Mesenchymal stem cell (in vitro differentiated cells and primary cell): ENCODE results near the gene GALNT8.

Source experiments
- DNase-seq: peaks from one replicate; pipeline ENCODE4 v3.0.0-alpha.2; 2013
- H2AFZ ChIP-seq: one replicate; pipeline ENCODE4 v1.6.1; 2013; ENCODE audit warnings: low read depth, mild to moderate bottlenecking, control low read depth, inconsistent platforms, low read length, moderate library complexity
- H2AK5ac ChIP-seq: 2 replicates; pipeline ENCODE4 v1.6.1; 2013; ENCODE audit warnings: low read length, moderate library complexity, mild to moderate bottlenecking, inconsistent platforms; ENCODE audit not compliant: severe bottlenecking
- H2BK120ac ChIP-seq: one replicate; pipeline ENCODE4 v1.6.1; 2013; ENCODE audit warnings: low read depth, mild to moderate bottlenecking, inconsistent platforms, low read length, moderate library complexity
- H2BK12ac ChIP-seq, 2 experiments: one replicate each; pipeline ENCODE4 v1.6.1; 2013; ENCODE audit warnings: inconsistent platforms in 2 of 2, low read length in 2 of 2, mild to moderate bottlenecking in 2 of 2, moderate library complexity in 2 of 2, control low read depth in 1 of 2
- H2BK15ac ChIP-seq: one replicate; pipeline ENCODE4 v1.6.1; 2013; ENCODE audit warnings: mild to moderate bottlenecking, low read depth, inconsistent platforms; ENCODE audit not compliant: poor library complexity, severe bottlenecking
- H2BK5ac ChIP-seq: 2 replicates; pipeline ENCODE4 v1.6.1; 2013; ENCODE audit warnings: low read depth, mild to moderate bottlenecking, low read length, control low read depth, inconsistent platforms; ENCODE audit not compliant: poor library complexity, severe bottlenecking
- H3K14ac ChIP-seq, 2 experiments: one replicate each; pipeline ENCODE4 v1.6.1; 2013; ENCODE audit warnings: inconsistent platforms in 2 of 2, low read length in 2 of 2, control low read depth in 1 of 2, mild to moderate bottlenecking in 1 of 2, moderate library complexity in 1 of 2
- H3K18ac ChIP-seq, 2 experiments: one replicate each; pipeline ENCODE4 v1.6.1; 2013; ENCODE audit warnings: inconsistent platforms in 2 of 2, low read length in 2 of 2, control low read depth in 1 of 2, low read depth in 1 of 2, mild to moderate bottlenecking in 1 of 2
- H3K23ac ChIP-seq, 2 experiments: one replicate each; pipeline ENCODE4 v1.6.1; 2013; ENCODE audit warnings: inconsistent platforms in 2 of 2, low read length in 2 of 2, mild to moderate bottlenecking in 2 of 2, moderate library complexity in 2 of 2, control low read depth in 1 of 2
- H3K27ac ChIP-seq: 2 replicates; pipeline ENCODE4 v1.5.1; 2013; ENCODE audit warnings: mild to moderate bottlenecking, moderate library complexity, low read length, control low read depth, inconsistent platforms; ENCODE audit not compliant: poor library complexity, severe bottlenecking
- H3K27me3 ChIP-seq, 2 experiments: 2 replicates each; pipeline versions ENCODE4 v1.6.1 to v1.7.0; 2013; ENCODE audit warnings: low read length in 2 of 2, mild to moderate bottlenecking in 2 of 2, moderate library complexity in 2 of 2, control low read depth in 1 of 2, inconsistent platforms in 1 of 2; ENCODE audit not compliant: control insufficient read depth in 1 of 2, insufficient read depth in 1 of 2
- H3K36me3 ChIP-seq, 2 experiments: 2 replicates each; pipeline versions ENCODE4 v1.6.1 to v1.7.0; 2013; ENCODE audit warnings: low read length in 2 of 2, control low read depth in 1 of 2, inconsistent platforms in 1 of 2, low read depth in 1 of 2, mild to moderate bottlenecking in 1 of 2; ENCODE audit not compliant: insufficient read depth in 2 of 2, control insufficient read depth in 1 of 2
- H3K4ac ChIP-seq, 2 experiments: one replicate each; pipeline ENCODE4 v1.6.1; 2013; ENCODE audit warnings: inconsistent platforms in 2 of 2, low read length in 2 of 2, mild to moderate bottlenecking in 2 of 2, moderate library complexity in 2 of 2, control low read depth in 1 of 2, low read depth in 1 of 2
- H3K4me1 ChIP-seq: 2 replicates; pipeline ENCODE4 v1.6.1; 2013; ENCODE audit warnings: low read depth, low read length, control low read depth; ENCODE audit not compliant: control insufficient read depth, insufficient read depth
- H3K4me2 ChIP-seq: 2 replicates; pipeline ENCODE4 v1.6.1; 2013; ENCODE audit warnings: low read length, mild to moderate bottlenecking, inconsistent platforms; ENCODE audit not compliant: poor library complexity, severe bottlenecking
- H3K4me3 ChIP-seq, 2 experiments: 2 replicates each; pipeline versions ENCODE4 v1.5.1 to v1.7.0; 2013; ENCODE audit warnings: low read length in 2 of 2, mild to moderate bottlenecking in 2 of 2, control low read depth in 1 of 2, low read depth in 1 of 2; ENCODE audit not compliant: insufficient read depth in 1 of 2
- H3K79me1 ChIP-seq: replicated peaks from 2 replicates; pipeline ENCODE4 v1.6.1; 2013; ENCODE audit warnings: mild to moderate bottlenecking, control low read depth, low read length, inconsistent platforms; ENCODE audit not compliant: poor library complexity, severe bottlenecking
- H3K9ac ChIP-seq: 2 replicates; pipeline ENCODE4 v1.7.0; 2013; ENCODE audit warnings: mild to moderate bottlenecking, low read length, moderate library complexity
- H3K9me3 ChIP-seq: 2 replicates; pipeline ENCODE4 v1.7.0; 2013; ENCODE audit warnings: mild to moderate bottlenecking, low read length; ENCODE audit not compliant: control insufficient read depth
- H4K8ac ChIP-seq: one replicate; pipeline ENCODE4 v1.6.1; 2013; ENCODE audit warnings: inconsistent platforms, mild to moderate bottlenecking, low read length, moderate library complexity
- H4K91ac ChIP-seq: one replicate; pipeline ENCODE4 v1.6.1; 2013; ENCODE audit warnings: mild to moderate bottlenecking, low read length, inconsistent platforms
- WGBS: methylation state at CpG from one replicate; pipeline ENCODE4 v1.1.7; 2013; ENCODE audit warnings: mixed read lengths; 5-methylcytosine and 5-hydroxymethylcytosine counted together

Gene GALNT8

DNA sequence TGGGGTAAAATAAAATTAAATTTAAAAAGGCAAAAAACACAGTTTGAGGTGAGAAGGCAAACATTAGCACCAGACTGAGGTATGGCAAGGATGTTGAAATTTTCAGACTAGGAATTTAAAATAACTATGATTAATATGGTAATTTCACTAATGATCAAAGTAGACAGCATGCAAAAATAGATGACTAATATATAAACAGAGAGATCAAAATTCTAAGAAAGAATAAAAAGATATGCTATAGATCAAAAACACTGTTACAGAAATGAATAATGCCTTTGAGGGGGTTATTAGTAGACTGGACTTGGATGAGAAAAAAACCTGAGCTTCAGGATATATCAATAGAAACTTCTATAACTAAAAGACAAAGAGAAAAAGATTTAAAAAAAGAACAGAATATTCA, 14.4 kb upstream of the GALNT8 start:
- H3K4me2 ChIP-seq = no peak overlapping the region
- no peak overlapping the region for H3K4ac ChIP-seq
- H3K4me1 ChIP-seq = no peaks in the 10 kb centered on the region
- no peaks in the 10 kb centered on the region for H3K36me3 ChIP-seq
- H3K4me3 ChIP-seq = no peak overlapping the region
- no peak for DNase-seq
- H2BK12ac ChIP-seq = no peak overlapping the region
- H3K9me3 ChIP-seq = no peaks in the 10 kb centered on the region
- H4K8ac ChIP-seq = no peak overlapping the region
- no peak overlapping the region for H2BK15ac ChIP-seq
- no peak overlapping the region for H4K91ac ChIP-seq
- no peaks in the 10 kb centered on the region for H3K79me1 ChIP-seq
- no peak overlapping the region for H3K27ac ChIP-seq
- H2AFZ ChIP-seq = no peak overlapping the region
- no peak overlapping the region for H3K14ac ChIP-seq
- no peak overlapping the region for H3K9ac ChIP-seq
- no peak overlapping the region for H3K18ac ChIP-seq
- H2BK120ac ChIP-seq = no peak overlapping the region
- no peak overlapping the region for H2BK5ac ChIP-seq
- no peak overlapping the region for H2AK5ac ChIP-seq
- no peaks in the 10 kb centered on the region for H3K27me3 ChIP-seq
- H3K23ac ChIP-seq = no peak overlapping the region

DNA sequence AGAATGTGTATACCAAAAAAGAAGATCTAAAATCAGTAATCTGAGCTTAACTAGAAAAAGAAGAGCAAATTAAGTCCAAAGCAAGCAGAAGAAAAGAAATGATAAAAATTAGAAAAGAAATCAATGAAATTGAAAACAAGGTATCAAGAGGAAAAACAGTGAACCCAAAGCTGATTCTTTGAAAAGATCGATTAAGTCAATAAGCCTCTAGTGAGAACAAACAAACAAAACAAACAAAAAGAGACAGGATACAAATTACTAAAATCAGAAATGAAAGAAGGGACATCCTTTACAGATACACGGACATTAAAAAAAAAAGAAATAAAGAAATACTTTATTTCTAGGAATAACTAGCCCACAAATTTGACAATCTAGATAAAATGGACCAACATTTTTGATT, 12.9 kb upstream of the GALNT8 start:
- H2BK5ac ChIP-seq = no peak overlapping the region
- H3K23ac ChIP-seq = no peak overlapping the region

DNA sequence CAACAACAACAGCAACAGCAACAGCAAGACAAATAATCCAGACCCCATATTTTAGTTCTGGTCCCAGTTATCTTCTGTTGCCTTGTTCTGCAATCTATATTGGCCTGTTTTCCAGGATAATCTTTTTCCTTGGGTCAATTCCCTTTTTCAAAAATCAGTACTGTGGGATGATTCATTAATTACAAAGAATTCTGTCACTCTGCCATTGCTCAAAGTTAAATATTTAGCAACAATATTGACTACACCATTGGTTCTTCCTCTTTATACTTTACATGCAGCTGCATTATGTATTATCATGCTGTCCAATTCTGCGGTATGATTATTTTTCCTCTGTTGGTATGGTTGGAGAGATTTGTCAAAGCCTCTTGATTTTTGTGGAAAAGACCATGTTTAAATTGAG, 10.1 kb upstream of the GALNT8 start:
- H3K36me3 ChIP-seq = no peaks in the 10 kb centered on the region
- H2BK15ac ChIP-seq = no peak overlapping the region
- H2AK5ac ChIP-seq = no peak overlapping the region
- no peak overlapping the region for H2BK120ac ChIP-seq
- no CpG with 5 or more reads among the region's 1 CpG for WGBS
- no peaks in the 10 kb centered on the region for H3K4me1 ChIP-seq
- no peak overlapping the region for H4K8ac ChIP-seq
- no peak overlapping the region for H3K9ac ChIP-seq
- H3K27me3 ChIP-seq = no peaks in the 10 kb centered on the region
- H3K27ac ChIP-seq = no peak overlapping the region
- H4K91ac ChIP-seq = no peak overlapping the region
- no peak overlapping the region for H3K23ac ChIP-seq
- no peak overlapping the region for H3K4me3 ChIP-seq
- H3K4ac ChIP-seq = no peak overlapping the region
- no peak overlapping the region for H2BK5ac ChIP-seq
- no peaks in the 10 kb centered on the region for H3K9me3 ChIP-seq
- no peaks in the 10 kb centered on the region for H3K79me1 ChIP-seq
- no peak overlapping the region for H3K4me2 ChIP-seq
- H3K14ac ChIP-seq = no peak overlapping the region
- H3K18ac ChIP-seq = no peak overlapping the region
- no peak for DNase-seq
- H2AFZ ChIP-seq = no peak overlapping the region
- H2BK12ac ChIP-seq = no peak overlapping the region

More for the DNA sequence above, 12.9 kb upstream of the GALNT8 start:
- H3K36me3 ChIP-seq = no peaks in the 10 kb centered on the region
- H2AK5ac ChIP-seq = no peak overlapping the region
- no peak overlapping the region for H3K9ac ChIP-seq
- no peaks in the 10 kb centered on the region for H3K4me1 ChIP-seq
- H2BK15ac ChIP-seq = no peak overlapping the region
- no peak overlapping the region for H4K91ac ChIP-seq
- H3K4me2 ChIP-seq = no peak overlapping the region
- H4K8ac ChIP-seq = no peak overlapping the region
- 100% methylated on average over 1 of the region's 2 CpGs for WGBS
- H3K27ac ChIP-seq = no peak overlapping the region
- H3K4me3 ChIP-seq = no peak overlapping the region
- H2BK12ac ChIP-seq = no peak overlapping the region
- H3K18ac ChIP-seq = no peak overlapping the region
- H2AFZ ChIP-seq = no peak overlapping the region
- H3K14ac ChIP-seq = no peak overlapping the region
- no peak overlapping the region for H2BK120ac ChIP-seq
- no peaks in the 10 kb centered on the region for H3K27me3 ChIP-seq
- no peak overlapping the region for H3K4ac ChIP-seq
- H3K9me3 ChIP-seq = no peaks in the 10 kb centered on the region
- H3K79me1 ChIP-seq = no peaks in the 10 kb centered on the region
- DNase-seq = no peak

DNA sequence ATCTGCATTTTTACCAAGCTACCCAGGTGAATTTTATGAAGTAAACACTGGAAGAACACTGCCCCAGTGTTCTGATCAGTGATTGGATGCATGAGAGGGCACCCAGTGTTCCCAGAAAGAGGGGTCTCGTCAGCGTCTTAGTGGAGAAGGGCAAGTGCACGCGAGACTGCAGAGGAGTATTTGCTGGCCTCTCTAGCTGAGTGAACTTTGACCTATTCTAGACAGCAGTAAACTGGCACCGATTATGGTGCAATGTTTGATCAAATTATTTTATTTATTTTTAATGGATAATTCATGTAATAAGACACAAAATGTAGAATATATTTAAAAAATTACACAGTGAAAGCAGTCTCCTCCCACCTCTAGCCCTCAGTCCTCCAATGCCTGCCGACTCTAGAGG, 5.3 kb upstream of the GALNT8 start:
- no peak for DNase-seq
- Histone ChIP-seq H2BK15ac (no peak overlapping the region), H3K9me3 (no peaks in the 10 kb centered on the region), H3K27ac (no peak overlapping the region), H3K14ac (no peak overlapping the region), H3K4me1 (no peaks in the 10 kb centered on the region), H3K18ac (no peak overlapping the region), H3K9ac (no peak overlapping the region), H2BK12ac (no peak overlapping the region), H3K4me3 (no peak overlapping the region), H2BK5ac (no peak overlapping the region), H4K8ac (no peak overlapping the region), H3K79me1 (no peaks in the 10 kb centered on the region), H4K91ac (no peak overlapping the region), H2AFZ (no peak overlapping the region), H3K4me2 (no peak overlapping the region), H2BK120ac (no peak overlapping the region), H3K23ac (no peak overlapping the region), H2AK5ac (no peak overlapping the region), H3K27me3 (peaks cover 3 to 8% of the 10 kb centered on the region in 2 experiments), H3K4ac (no peak overlapping the region), H3K36me3 (no peaks in the 10 kb centered on the region)
- WGBS = 93% methylated on average over 4 of the region's 6 CpGs
